GM19328 (cell line): Measurements from ENCODE around the gene PANK4.

Experiments
- ATAC-seq: cut with Tn5 transposase; IDR thresholded peaks from one replicate; pipeline ENCODE4 v1.9.1; 2021; ENCODE audit warnings: mild to moderate bottlenecking, moderate library complexity; ENCODE audit not compliant: unreplicated experiment

PANK4 gene

DNA sequence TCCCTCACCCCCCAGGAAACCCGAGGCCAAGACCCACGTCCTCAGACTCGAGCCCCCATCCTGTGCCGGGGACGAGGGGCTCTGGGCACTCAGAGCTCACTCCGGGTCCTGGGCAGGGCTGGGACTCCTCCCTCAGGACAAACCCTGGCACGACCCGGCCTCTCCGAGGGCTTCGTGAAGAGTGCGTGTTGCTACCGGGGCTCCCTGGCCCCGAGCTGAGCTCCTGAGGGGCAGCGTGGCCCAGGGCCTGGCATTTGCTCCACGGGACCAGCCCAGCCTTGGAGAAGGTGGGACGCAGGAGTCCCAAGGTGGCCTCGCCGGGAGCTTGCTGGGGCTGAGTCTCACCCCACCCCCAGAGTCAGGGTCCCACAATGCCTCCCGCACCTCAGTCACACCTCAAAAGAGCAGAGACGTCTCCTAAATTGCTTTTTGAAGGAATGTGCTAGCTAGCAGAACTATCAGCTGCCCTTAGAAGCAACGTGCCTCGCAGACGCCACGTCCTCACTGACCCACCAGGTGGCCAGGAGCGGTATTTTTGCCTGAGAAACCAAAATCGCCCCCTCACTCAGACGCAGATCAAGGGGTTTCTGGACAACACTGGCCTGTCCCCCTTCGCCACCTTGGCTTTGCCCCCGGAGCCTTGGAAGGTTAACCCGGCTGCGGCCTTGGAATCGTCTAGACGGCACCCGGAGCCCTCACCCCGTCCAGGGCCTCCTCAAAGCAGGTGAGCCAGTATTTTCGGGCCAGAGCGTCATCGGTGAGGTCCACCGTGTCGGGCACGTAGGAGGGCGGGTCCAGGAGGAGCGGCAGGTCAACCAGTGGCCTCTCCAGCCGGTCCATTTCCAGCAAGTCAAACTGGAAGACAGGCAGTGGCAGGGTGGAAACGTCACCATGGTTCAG lies 11.3 kb downstream of the PANK4 start:
- ATAC-seq, result no peak

DNA sequence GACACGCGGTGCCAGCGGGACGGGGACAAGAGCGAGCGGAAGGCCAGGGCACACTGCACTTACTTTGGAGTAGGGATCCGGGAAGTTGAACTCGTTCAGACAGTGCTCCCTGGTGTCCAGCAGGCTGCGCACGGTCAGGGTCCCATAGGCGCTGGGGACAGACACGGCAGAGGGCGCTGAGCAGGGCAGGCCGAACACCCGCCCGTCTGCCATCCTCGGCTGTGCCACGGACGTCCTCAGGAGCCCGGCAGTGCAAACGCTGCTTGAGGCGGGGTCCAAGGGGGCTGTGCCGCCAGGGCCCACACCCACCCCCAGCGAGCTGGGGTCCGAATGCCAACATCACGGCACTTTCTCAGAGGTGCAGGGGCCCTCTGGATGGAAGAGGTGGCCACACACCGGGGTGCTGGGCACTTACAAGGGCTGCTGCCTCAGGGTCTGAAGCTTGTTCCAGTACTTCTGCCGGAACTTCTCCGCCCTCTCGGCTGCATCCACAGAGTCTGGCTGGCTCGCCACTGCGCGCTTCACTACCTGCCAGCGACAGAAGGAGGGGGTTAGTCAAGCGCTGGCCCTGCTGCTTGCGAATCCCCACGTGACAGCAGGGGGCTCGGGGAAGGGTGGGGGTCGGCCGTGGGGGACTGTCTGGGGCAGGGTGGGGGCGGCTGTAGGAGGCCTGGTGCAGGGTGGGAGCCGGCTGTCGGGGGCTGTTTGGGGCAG lies 12.3 kb downstream of the PANK4 start:
- no peak for ATAC-seq

- no peak for ATAC-seq
Observed at GRCh38 chr1:2512862-2513421, 13.5 kb downstream of the PANK4 start.

DNA sequence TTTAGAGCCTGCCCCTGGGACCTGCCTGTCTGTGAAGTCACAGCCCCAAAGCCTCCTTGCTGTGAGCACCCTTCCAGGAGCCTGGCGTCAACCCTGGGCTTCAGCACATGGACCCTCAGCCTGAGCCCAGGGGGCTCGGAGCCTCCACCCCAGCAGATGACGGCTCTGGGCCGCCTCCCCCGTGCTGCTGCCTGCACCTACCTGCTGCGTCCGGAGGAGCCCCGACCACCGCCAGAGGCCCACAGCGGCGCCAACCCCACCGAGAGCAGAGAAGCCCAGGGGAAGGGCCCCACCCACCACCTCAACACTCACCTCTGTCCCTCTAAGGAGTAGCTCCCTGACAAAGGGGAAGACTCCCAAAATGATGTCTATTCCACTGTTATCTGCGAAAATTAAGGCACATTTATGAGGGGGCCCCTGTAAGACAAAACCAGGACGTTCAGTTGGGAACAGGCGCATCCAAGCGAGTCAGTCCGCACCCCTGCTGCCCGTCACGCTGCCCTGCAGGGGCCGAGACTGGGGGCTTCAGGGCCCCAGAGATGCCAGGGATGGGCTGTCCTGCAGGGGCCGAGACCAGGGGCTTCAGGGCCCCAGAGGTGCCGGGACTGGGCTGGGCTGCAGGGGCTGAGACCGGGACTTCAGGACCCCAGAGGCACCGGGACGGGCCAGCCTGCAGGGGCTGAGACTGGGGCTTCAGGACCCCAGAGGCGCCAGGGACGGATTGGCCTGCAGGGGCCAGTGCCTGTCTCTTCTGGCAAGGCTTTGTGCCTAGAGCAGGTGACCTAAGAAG lies 15.8 kb downstream of the PANK4 start:
- ATAC-seq, result no peak

DNA sequence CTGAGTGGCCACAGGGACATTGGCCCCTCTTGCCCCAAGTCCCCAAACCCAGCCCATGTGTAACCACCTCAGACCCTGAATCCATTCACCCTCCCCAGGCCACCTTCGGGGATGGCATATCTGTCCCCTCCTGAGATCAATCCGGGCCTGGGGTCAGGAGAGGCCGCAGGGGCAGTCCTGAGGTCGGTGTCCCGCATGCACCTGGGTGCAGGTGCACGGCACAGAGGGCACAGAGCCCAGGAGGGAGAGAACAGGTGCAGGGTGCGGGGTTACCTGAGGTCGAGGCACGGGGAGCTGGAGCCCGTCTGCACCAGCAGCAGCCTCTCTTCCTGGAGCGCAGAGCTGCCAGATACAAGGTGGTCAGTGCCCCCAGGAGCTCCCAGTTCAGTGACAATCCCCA lies 16.8 kb downstream of the PANK4 start:
- ATAC-seq, result no peak

DNA sequence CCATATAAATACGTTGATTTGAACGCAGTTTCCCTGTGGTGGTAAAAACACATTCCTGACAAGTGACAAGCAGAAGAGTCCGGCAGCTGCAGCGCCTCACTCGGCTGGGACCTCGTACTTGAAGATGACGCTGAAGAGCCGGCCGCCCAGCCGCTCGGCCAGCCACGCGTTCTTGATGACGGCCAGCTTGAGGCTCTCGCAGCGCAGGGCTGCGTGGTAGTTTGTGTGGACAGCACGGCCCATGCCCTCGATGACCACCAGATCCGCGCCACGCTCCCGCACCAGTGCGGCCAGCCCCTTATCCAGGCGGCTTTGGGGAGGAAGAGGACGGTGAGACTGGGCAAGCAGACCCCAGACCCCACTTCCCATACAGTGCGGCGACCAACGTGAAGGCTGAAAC lies 17.6 kb downstream of the PANK4 start:
- no peak for ATAC-seq

- ATAC-seq, result no peak
Observed at GRCh38 chr1:2508180-2508579, 18.2 kb downstream of the PANK4 start.

GRCh38 chr1:2507744-2508155 lies 18.6 kb downstream of the PANK4 start:
- ATAC-seq, result no peak

DNA sequence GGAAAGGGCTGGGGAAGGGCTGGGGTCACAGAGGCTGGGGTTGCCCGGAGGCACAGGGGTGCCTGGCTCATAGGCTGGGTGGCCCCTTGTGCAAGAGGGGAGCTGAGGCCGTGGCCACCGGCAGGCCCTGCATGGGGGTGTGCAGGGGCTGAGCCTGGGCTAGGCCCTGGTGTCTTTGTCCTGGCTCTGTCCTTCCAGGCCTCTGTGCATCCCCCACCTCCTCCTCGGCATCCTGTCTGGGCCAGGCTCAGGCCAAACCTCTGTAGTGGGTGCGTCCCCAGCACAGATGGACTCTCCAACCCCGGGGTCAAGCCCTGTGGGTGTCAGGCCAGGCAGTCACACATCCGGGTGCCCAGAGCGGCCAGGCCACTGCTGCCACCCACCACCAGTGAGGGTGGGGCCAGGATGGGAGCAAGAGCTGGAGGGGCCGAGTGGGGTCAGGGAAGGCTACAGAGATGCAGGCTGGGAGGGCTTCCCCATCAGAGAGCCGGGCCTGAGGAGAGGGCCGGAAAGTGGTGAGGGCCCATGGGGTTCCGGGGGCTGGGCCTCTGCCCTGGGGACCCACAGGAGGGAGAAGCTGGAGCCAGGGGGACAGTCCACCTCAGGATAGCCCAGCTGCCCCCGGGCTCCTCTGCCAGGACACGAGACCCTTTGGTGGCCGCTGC lies 19.4 kb downstream of the PANK4 start:
- no peak for ATAC-seq

DNA sequence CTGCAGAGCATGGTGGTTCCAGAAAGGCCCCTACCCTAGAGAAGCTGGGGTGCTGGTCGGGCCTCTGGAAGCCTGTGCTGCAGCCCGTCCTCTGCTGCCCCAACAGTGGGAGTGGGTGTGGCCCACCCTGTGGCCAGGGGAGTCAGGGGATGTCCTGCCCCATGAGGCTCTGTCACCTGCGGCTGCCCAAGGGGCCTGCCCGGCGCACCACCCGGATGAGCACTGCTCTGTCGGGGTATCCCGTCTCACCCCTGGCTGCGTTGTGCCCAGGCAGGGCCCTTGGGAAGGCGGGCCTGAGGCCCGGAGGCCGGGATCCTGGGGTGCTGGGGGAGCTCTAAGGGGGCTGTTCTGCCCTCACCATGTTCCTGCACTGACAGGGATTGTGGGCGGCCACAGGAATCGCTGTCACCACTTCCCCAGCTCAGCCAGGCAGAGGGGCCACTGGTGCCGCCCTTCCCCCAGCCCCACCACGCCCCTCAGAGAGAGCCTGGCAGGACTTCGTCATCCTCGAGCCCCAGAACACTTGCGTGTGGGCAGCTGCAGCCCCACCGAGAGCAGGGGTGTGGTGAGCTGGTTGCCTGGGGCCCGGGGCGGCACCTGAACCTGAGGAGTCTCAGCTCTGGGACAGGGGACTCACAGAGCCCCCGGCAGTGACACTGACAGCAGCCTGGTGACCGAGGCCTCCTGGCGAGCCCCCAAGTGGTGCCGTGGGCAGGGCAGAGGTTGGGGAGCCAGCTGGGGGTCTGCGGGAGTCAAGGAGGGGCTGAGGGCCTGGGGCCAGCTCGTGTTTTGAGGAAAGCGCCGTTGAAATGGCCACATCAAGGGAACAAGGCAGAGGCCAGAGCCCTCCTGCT lies 20.2 kb downstream of the PANK4 start:
- ATAC-seq, result no peak

DNA sequence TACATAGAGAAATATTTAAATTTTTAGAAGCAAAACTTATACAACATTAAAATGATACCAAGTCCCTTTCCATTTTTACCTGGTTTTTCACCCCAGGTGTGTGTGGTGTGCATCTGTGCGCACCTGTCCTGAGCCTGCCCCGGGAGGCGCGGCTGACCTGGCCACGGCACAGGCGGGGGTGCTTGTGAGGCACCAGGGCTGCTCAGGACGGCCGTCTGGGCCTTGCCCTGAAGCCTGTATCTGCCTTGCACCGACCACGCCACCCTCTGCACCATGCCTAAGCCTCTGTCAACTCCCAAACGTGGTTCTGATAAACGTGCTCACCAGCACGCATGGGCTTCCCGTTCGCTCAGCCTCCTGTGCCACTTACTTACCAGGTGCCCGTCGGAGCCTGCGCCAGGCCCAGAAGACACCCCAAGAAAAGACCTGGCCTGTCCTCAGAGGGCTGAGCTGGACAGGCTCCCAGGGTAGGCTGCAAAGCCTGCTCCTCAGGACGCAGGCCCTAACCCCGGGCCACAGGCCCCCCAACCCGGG lies 20.9 kb downstream of the PANK4 start:
- ATAC-seq, result no peak

GRCh38 chr1:2504949-2505272 lies 21.5 kb downstream of the PANK4 start:
- ATAC-seq, result no peak

DNA sequence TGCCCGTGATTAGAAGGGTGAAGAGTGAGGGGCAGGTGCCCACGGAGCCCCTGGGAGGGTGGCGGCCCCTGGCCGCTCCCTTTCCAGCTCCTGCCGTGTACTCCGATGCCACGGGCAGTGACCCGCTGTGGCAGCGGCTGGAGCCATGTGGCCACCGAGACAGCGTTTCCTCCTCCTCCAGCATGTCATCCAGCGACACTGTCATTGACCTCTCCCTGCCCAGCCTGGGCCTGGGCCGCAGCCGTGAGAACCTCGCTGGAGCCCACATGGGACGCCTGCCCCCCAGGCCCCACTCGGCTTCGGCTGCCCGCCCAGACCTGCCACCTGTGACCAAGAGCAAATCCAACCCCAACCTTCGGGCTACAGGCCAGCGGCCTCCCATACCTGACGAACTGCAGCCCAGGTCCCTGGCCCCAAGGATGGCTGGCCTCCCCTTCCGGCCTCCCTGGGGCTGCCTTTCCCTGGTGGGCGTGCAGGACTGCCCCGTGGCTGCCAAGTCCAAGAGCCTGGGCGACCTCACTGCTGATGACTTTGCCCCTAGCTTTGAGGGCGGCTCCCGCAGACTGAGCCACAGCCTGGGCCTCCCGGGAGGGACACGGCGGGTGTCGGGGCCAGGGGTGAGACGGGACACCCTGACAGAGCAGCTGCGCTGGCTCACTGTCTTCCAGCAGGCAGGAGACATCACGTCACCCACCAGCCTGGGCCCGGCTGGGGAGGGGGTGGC lies 22.0 kb downstream of the PANK4 start:
- no peak for ATAC-seq

- ATAC-seq, result no peak
Observed at GRCh38 chr1:2503554-2504224, 22.7 kb downstream of the PANK4 start.

DNA sequence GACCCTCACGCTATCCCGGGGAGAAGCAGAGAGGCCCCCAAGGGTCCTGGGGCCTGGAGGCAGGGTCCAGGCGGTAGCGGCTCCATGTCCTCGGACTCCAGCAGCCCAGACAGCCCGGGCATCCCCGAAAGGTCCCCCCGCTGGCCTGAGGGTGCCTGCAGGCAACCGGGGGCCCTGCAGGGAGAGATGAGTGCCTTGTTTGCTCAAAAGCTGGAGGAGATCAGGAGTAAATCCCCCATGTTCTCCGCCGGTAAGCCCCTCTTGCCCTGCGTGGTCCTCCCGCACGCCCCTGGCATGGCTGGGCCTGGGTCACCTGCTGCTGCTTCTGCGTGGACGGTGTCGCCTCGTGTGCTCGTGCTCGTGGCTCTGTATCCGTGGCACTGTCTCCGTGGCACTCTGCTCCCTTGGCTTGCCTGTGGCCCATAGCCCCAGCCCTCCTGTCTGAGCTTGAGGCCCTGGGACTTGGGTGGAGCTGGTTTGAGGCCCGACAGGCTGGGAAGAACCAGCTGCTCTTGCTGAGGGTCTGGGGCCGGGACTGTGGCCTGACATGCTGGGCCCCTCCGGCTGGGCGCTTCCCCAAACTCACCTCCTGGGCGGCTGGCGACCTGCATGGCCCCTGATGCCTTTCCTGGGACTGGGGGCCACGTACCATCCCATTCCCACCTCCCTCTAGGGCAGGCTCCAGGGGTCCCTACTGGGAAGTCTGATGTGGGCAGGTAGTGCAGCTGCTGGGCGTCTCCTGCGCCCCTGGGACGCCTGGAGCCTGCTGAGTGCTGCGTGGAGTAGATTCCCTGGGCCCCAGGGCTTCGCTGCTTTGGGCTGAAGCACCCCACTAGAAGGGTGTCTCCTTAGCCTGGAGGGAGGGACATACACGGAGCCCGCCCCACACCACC lies 23.5 kb downstream of the PANK4 start:
- ATAC-seq, result no peak

GRCh38 chr1:2502210-2502609 lies 24.2 kb downstream of the PANK4 start:
- ATAC-seq, result no peak

DNA sequence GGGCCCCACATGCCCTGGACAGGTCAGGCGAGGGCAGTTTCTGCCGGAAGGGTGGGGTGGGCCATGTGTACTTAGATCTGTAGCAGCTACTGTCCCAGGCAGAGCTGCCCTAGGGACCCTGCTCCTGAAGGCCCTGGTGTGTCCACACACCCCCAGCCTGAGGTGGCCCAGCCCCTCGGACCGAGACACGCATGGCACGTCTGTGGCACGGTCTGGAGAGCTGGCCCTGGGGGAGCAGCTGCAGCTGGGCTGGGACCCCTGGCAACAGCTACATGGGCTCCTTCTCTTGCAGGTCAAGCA lies 24.6 kb downstream of the PANK4 start:
- no peak for ATAC-seq
